GM19452 (cell line): ENCODE data around the gene CDH20.

ENCODE experiments used
- ATAC-seq: cut with Tn5 transposase; IDR thresholded peaks from one replicate; pipeline ENCODE4 v1.9.1; 2021; ENCODE audit not compliant: unreplicated experiment

Gene CDH20

DNA sequence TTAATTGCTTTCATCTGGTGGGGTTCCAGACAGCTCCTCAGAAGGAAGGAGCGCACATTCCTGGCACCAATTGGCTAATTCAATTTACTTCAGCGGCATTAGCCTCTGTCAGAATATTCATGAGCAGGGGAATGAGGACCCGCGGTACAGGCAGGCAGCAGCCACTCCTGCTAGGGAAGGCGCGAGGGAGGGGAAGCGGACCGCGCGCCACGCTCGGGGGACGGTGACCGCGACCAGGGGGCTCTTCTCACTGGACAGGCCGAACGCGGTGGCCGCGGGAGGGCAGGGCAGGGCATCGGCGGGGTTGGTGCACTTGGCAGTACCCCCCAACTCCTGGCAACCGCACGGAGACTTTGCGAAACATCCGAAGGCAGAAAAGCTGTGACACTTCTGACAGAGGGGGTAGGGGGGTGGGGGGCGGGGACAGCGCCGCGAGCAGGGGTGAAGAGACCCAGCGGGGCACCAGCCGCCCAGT, at the start of gene CDH20:
Gene CDH20, plus strand, starts transcription at position 160 of the 475 bp plus-strand sequence.
- no peak for ATAC-seq

GRCh38 chr18:61284039-61284438, 49.2 kb upstream of the CDH20 start:
- ATAC-seq: no peak

- ATAC-seq: no peak
Observed at GRCh38 chr18:61285777-61286176, 47.5 kb upstream of the CDH20 start.

- no peak for ATAC-seq
Observed at GRCh38 chr18:61286867-61287266, 46.4 kb upstream of the CDH20 start.

GRCh38 chr18:61290616-61291015, 42.6 kb upstream of the CDH20 start:
- no peak for ATAC-seq

DNA sequence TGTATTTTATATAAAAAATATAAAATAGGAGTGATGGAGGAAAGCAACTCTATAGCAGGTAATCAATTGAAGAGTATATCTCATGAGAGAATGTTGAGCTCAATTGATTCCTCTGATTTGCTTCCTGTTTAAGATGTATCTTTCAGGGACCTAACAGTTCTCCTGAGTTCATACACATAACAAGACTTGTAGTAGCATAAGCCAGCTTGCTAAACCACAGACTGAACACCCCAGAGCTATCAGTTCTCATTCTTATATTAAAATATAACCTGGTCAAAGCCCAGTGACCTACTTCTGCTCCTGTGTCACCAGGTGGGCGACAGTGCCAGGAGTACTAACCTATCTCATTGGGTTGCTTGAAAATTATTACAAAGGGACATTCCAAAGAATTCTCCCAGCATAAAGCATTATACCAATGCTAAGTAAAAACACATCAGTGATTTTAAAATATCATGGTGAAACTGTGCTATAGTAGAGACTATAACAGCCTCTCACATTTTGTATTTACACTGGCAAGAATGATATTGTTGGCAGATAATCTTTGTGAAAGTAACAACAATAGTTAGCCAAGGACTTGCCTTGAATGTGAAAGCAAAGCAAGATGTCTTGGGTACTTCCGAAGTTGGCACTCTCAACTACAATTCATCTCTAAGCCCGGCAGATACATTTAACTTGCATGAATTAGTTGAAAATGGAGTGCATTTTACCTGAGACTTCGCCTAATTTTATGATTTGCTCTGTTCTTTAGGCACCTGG, 40.8 kb upstream of the CDH20 start:
- no peak for ATAC-seq

GRCh38 chr18:61295153-61295552, 38.1 kb upstream of the CDH20 start:
- ATAC-seq: no peak

DNA sequence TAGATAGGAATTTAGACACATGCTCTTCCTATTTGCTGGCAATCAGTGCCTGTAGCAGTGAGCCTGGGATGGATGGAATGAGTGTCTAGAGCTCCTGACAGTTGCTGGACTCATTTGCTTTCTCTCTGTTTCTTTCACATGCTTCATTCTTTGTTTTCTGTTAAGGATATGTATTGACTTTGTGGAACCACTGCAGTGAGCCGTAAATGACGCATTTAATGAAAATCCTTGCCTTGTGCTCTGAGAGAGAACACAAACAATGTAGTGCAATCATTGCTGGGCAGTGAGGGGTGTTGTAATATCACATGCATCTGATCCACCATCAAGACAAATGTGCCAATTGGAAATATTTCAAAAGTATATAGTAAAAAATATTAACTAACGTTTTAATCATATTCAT, 25.2 kb upstream of the CDH20 start:
- no peak for ATAC-seq

GRCh38 chr18:61308795-61309393, 24.3 kb upstream of the CDH20 start:
- no peak for ATAC-seq

- peak; percentile 92 for ATAC-seq
Observed at GRCh38 chr18:61322265-61322873, 10.9 kb upstream of the CDH20 start.

DNA sequence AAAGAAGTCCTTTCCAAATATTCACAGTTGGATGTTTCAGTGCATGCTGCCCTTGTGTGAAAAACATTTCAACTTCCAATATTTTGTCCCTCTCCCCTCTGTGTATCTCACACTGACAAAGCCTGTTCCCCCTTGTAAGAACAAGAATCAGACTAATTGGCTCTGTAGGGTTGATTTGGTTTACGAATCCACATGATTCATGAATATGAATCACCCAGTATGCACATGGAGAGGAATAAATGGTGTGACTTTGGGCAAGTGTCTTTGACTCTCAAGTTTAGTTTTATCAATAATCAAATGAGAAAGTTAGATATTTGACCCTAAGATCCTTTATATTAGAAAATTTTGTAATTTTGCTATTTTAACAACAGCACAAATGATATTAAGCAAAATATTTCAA, 9.3 kb upstream of the CDH20 start:
- ATAC-seq: no peak

DNA sequence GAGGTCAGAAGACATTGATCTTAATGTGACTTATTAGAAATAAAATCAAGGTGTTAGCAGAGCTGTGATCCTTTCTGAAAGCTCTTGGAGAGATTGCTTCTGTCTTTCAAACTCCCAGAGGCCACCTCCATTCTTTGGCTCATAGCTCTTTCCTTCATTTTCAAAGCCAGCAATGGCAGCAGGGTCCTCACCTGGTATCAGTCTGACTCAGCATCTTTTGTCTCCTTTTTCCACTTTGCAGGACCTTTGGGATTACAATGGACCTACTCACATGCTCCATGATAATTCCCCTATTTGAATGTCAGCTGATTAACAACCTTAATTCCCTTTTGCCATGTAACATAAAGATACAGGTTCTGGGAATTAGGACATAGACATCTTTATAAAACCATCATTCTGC, 6.8 kb upstream of the CDH20 start:
- no peak for ATAC-seq

DNA sequence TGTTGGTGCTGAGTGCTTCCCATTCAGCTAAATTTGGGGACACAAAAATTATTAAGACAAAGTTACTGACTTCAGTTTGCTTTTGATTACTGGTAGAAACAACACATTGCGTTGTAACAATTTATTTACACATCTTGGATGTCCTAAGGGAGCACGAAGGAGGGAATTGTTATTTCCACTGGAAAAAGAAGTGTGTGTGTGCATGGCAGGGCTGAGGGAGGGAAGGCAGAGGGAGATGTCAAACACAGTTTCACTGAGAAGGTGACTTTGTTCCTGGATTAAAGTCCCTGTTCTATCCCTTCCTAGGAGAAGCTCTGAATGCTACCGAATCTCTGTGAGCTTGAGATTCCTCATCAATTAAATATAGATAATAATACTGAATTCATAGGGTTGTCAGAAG, 3.8 kb upstream of the CDH20 start:
- no peak for ATAC-seq

GRCh38 chr18:61331051-61331450, 2.2 kb upstream of the CDH20 start:
- ATAC-seq: no peak

DNA sequence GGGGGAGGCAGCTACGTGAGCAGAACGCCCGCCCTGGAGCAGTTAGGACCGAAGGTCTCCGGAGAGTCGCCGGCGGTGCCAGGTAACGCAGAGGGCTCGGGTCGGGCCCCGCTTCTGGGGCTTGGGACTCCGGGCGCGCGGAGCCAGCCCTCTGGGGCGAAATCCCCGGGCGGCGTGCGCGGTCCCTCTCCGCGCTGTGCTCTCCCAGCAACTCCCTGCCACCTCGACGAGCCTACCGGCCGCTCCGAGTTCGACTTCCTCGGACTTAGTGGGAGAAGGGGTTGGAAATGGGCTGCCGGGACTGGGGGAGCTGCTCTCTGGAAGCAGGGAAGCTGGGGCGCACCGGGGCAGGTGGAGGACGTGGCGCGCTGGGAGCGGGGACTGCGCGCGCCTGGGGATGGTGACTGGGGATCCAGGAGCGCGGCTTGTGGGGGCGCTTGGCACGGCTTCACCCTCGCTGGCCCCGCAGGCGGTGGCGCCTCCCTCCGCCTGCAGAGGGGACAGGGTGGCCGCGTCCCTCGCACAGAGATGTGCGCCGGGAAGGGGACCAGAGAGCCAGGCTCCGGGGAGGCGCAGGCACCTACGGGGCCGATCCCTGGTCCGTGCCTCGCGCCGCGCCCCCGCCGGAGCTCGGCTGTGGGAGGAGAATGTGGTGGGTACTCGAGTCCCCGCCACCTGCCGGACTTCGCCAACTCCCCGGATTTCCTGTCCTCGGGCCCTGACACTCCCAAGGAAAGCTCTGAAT, 688 bp downstream of the CDH20 start:
- ATAC-seq: no peak

DNA sequence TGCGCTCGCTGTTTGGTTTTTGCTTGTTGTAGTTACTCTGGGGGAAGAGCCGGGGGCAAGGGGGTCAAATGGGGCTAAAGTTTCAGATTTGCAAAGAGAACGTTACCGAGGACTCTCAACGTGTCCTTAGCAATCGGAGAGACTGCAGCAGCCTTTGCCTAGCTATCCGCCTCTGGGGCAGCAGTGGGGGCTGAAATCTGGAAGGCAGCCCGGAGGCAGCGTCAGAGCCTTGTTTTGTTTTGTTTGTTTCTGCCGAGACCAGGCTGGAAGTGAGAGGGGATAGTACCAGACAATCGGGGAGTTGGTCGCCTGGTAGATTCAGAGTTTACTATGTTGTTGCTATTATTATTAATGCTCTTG, 1.2 kb downstream of the CDH20 start:
- ATAC-seq: no peak

DNA sequence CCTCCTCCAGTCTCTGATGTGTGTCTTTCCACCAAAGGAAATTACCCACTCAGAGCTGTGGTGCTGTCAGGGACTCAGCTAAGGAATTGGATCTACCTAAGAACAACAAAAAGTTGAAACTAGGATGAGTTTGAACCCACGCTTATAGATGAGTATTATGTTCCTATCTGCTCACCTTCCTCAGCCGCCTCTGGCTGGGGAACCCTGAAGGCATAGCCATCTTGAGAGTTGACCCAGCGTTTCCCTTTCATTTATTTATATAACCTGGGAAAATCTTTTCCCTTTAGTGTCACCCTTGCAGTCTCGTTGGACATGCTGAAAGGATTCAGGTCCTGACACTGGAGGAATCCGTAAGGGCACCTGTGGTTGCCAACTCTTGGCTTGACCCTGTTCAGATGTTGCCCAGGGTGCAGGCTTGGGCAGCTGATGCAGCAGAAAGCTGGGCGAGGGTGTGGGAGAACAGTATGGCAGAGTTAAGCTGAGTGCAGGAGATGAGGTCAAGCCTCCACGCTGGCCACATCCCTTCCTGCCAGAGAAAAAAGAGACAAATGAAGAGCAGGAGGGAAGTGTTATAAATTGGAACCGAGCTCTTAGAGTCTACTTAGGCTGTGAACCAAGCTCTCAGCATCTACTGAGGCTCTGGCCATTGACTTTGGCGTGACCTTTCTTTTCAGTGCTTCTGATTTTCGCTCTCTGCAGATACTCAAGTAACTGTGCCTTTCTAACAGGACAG, 1.9 kb downstream of the CDH20 start:
- ATAC-seq: no peak

- ATAC-seq: no peak
Observed at GRCh38 chr18:61335684-61336555, 2.7 kb downstream of the CDH20 start.

GRCh38 chr18:61336766-61337165, 3.5 kb downstream of the CDH20 start:
- no peak for ATAC-seq

DNA sequence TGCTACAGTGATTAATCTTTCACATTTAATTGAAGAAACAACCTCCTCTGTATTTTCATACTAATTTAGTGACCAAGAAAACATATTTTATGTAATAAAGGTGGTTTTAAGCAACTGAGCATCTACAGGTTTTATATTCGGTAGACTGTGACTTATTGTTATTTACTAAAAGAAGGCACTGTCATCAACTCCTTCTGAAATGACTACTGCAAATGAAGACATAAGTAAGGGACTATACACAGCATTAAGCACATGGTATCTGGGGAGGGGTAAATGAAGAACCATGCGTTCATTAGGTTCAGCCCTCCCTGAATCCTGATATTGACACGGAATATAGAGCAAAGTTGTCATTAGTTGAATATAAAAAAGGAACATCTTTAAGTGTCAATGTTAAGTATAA, 4.3 kb downstream of the CDH20 start:
- no peak for ATAC-seq
